DND-41 (cell line): ENCODE data around the gene IGFBP1.

Experiments used
- ATAC-seq: fragments of 200-7000 bp; cut with Tn5 transposase; 3 replicates; pipeline ENCODE4 v1.9.1; 2021; ENCODE audit warnings: low read depth; ENCODE audit not compliant: insufficient read depth
- DNase-seq: peaks from one replicate; pipeline ENCODE4 v3.0.0-alpha.2; 2020
- H2AFZ ChIP-seq: 2 replicates; pipeline ENCODE4 v1.6.0; 2012; ENCODE audit warnings: low read depth, low read length
- H3K27ac ChIP-seq: 2 replicates; pipeline ENCODE4 v1.5.1; 2012; ENCODE audit warnings: low read length, inconsistent platforms
- H3K27me3 ChIP-seq: fragments of 200-600 bp; sonication (generic); 2 replicates; pipeline ENCODE4 v1.6.0; 2012; ENCODE audit warnings: low read length, mild to moderate bottlenecking, inconsistent platforms; ENCODE audit not compliant: insufficient read depth, poor library complexity
- H3K36me3 ChIP-seq: 2 replicates; pipeline ENCODE4 v1.5.1; 2012; ENCODE audit warnings: low read length, inconsistent platforms; ENCODE audit not compliant: insufficient read depth
- H3K4me1 ChIP-seq: 2 replicates; pipeline ENCODE4 v1.5.1; 2012; ENCODE audit warnings: mild to moderate bottlenecking, low read length; ENCODE audit not compliant: insufficient read depth
- H3K4me2 ChIP-seq: 2 replicates; pipeline ENCODE4 v1.6.0; 2012; ENCODE audit warnings: mild to moderate bottlenecking, moderate library complexity, low read length, inconsistent platforms; ENCODE audit not compliant: insufficient read depth
- H3K4me3 ChIP-seq, 2 experiments: fragments of 200-600 bp in 1 of 2; shearing (Covaris generic) in 1 of 2; 2 replicates each; pipeline ENCODE4 v1.5.1; 2012 to 2016; ENCODE audit warnings: inconsistent platforms in 2 of 2, low read length in 2 of 2, mild to moderate bottlenecking in 2 of 2, low read depth in 1 of 2, moderate library complexity in 1 of 2
- H3K79me2 ChIP-seq: 2 replicates; pipeline ENCODE4 v1.6.0; 2012; ENCODE audit warnings: low read length, inconsistent platforms; ENCODE audit not compliant: insufficient read depth
- H3K9ac ChIP-seq: 2 replicates; pipeline ENCODE4 v1.6.0; 2012; ENCODE audit warnings: low read depth, mild to moderate bottlenecking, inconsistent platforms, low read length, moderate library complexity
- H3K9me3 ChIP-seq: 2 replicates; pipeline ENCODE4 v1.5.1; 2012; ENCODE audit warnings: low read length, moderate library complexity, mild to moderate bottlenecking, inconsistent platforms; ENCODE audit not compliant: insufficient read depth, severe bottlenecking
- H4K20me1 ChIP-seq: 2 replicates; pipeline ENCODE4 v1.6.0; 2012; ENCODE audit warnings: low read length; ENCODE audit not compliant: insufficient read depth
- EZH2 ChIP-seq: IDR thresholded peaks from 3 replicates; pipeline ENCODE4 v1.6.1; 2012; ENCODE audit warnings: borderline replicate concordance, low read depth, mild to moderate bottlenecking, moderate library complexity, low read length, inconsistent platforms; ENCODE audit not compliant: severe bottlenecking
- TF ChIP-seq, protein P1 (sequence below): IDR thresholded peaks from 2 replicates; pipeline ENCODE4 v1.5.1; 2012; ENCODE audit warnings: borderline replicate concordance, low read length, moderate library complexity, mild to moderate bottlenecking; ENCODE audit not compliant: poor library complexity, severe bottlenecking; ENCODE audit errors: extremely low read depth

IGFBP1 gene

DNA sequence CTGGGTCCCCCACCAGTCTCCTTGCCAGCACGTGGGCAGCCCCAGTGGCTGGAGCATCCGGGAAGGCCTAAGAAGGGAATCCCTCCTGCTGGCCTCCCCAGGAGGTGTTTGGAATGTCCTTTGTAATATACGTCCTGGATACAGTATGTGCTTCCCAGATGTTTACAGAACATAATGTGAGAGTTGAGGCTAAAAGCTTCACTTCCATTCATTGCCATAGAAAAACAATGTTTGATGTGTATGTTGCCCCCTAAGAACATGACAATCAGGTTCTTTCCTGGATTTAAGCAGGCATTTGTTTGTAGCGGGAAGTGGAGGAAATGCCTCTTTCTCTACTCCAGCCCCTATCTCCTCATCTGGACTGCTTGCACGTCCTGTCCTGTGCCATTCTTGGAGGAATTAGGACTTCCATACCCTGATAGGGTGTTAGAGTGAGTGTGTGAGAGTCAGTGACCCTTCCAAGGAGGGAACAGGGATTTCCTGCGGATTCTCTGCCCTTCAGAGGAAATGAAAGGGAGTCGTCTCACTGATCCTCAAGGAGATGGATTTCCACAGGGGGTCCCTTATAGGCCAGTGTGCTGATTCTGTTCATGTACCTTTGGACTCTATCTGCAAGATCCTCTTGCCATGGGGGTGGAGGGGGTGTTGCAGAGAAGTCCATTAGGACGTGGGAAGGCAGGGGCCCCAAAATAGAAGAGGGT lies 1.2 kb downstream of the IGFBP1 start:
- H2AFZ ChIP-seq = no peak overlapping the region
- no peak overlapping the region for H3K9ac ChIP-seq
- H3K4me3 ChIP-seq = no peak overlapping the region
- H3K27me3 ChIP-seq = peaks cover 12% of the 10 kb centered on the region
- ATAC-seq = no peak
- H3K9me3 ChIP-seq = no peaks in the 10 kb centered on the region
- TF ChIP-seq EZH2 = no peak
- TF ChIP-seq, protein P1, sequence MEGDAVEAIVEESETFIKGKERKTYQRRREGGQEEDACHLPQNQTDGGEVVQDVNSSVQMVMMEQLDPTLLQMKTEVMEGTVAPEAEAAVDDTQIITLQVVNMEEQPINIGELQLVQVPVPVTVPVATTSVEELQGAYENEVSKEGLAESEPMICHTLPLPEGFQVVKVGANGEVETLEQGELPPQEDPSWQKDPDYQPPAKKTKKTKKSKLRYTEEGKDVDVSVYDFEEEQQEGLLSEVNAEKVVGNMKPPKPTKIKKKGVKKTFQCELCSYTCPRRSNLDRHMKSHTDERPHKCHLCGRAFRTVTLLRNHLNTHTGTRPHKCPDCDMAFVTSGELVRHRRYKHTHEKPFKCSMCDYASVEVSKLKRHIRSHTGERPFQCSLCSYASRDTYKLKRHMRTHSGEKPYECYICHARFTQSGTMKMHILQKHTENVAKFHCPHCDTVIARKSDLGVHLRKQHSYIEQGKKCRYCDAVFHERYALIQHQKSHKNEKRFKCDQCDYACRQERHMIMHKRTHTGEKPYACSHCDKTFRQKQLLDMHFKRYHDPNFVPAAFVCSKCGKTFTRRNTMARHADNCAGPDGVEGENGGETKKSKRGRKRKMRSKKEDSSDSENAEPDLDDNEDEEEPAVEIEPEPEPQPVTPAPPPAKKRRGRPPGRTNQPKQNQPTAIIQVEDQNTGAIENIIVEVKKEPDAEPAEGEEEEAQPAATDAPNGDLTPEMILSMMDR = no peak
- H3K36me3 ChIP-seq = no peaks in the 10 kb centered on the region
- no peak overlapping the region for H3K27ac ChIP-seq
- no peak for DNase-seq
- no peaks in the 10 kb centered on the region for H3K4me1 ChIP-seq
- no peaks in the 10 kb centered on the region for H4K20me1 ChIP-seq
- H3K4me2 ChIP-seq = no peak overlapping the region
- no peaks in the 10 kb centered on the region for H3K79me2 ChIP-seq

DNA sequence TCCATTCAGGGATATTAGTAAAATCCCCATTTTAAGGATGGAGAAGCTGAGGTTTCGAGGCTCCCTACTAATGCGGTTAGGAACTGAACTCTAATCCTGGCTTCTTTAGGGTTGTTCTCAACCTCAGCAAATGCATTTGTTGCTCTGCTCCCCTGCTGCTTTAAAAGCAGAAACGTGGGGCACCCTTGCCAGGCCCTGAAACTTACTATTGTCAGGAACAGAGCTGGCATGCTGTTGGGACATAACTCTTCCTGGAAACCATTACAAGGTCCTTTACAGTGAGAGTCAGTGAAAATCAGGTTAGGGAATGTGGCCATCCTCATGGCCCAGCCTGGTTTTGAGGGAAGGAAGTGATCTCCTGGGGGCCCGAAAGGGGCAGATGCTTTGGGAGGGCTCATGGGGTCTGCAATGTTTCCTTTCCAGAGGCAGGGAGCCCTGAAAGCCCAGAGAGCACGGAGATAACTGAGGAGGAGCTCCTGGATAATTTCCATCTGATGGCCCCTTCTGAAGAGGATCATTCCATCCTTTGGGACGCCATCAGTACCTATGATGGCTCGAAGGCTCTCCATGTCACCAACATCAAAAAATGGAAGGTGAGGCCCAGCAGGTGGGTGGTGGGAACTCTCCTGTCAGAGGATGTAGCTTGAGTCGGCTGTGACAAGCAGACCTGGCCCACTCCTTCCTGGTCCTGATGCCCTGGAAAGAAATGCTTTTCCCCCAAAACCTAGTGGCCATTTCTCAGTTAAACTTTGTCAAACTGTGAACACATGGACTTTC lies 2.0 kb downstream of the IGFBP1 start:
- Histone ChIP-seq H4K20me1 (no peaks in the 10 kb centered on the region), H3K27me3 (peaks cover 14% of the 10 kb centered on the region), H3K4me2 (no peak overlapping the region), H3K36me3 (no peaks in the 10 kb centered on the region), H3K27ac (no peak overlapping the region), H3K4me3 (no peak overlapping the region), H2AFZ (no peak overlapping the region), H3K79me2 (no peaks in the 10 kb centered on the region), H3K4me1 (no peaks in the 10 kb centered on the region), H3K9me3 (no peaks in the 10 kb centered on the region), H3K9ac (no peak overlapping the region)
- DNase-seq = no peak
- no peak for ATAC-seq
- TF ChIP-seq, protein P1 = no peak
- TF ChIP-seq EZH2 = no peak

DNA sequence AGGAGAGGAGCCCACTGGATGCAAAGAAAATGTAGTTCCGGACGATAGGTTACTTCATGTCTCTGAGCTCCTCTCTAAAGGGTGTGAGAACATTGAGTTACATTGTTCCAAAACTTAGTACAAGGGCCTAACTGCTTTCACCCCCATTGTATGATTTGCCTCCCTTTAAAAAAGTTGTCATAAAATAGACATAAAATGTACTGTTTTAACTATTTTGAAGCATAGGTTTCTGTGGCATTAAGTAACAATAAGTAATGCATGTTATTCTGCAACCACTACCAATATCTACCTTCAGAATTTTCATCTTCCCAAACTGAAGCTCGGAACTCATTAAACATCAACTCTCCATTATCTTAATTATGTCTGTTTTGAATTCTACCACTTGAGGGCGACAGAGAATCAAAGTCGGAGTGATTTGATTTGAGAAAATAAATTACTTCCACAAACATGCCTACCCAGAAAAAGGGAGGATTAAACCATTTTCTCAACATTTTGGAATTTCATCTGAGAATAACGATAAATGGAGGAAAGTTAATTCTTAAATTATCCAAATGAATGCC lies 2.7 kb downstream of the IGFBP1 start:
- Histone ChIP-seq H3K9ac (no peak overlapping the region), H3K4me1 (no peaks in the 10 kb centered on the region), H3K4me2 (no peak overlapping the region), H3K27ac (no peak overlapping the region), H4K20me1 (no peaks in the 10 kb centered on the region), H2AFZ (no peak overlapping the region), H3K79me2 (no peaks in the 10 kb centered on the region), H3K4me3 (no peak overlapping the region), H3K36me3 (no peaks in the 10 kb centered on the region), H3K9me3 (no peaks in the 10 kb centered on the region), H3K27me3 (peaks cover 15% of the 10 kb centered on the region)
- no peak for ATAC-seq
- no peak for DNase-seq
- TF ChIP-seq, protein P1 = peak; percentile 68
- no peak for TF ChIP-seq EZH2
